HAP-1 (cell line): ENCODE measurements around the gene PAGE2B.

Experiments used
- DNase-seq, 2 experiments: peaks; one replicate each; pipeline ENCODE4 v3.0.0-alpha.2; 2016 to 2020; ENCODE audit warnings: low spot score in 2 of 2
- H3K27me3 ChIP-seq: fragments of 250-450 bp; sonication (Bioruptor Pico); 2 replicates; pipeline ENCODE4 v1.5.1; 2020; ENCODE audit warnings: low read depth, mild to moderate bottlenecking, moderate library complexity
- H3K36me3 ChIP-seq: fragments of 250-450 bp; sonication (Bioruptor Pico); replicated peaks from 2 replicates; pipeline ENCODE4 v1.5.1; 2020; ENCODE audit warnings: mild to moderate bottlenecking
- H3K4me1 ChIP-seq: fragments of 250-450 bp; sonication (Bioruptor Pico); 2 replicates; pipeline ENCODE4 v1.5.1; 2020; ENCODE audit warnings: mild to moderate bottlenecking
- H3K4me3 ChIP-seq: fragments of 250-450 bp; sonication (Bioruptor Pico); 2 replicates; pipeline ENCODE4 v1.5.1; 2020; ENCODE audit warnings: mild to moderate bottlenecking, moderate library complexity
- H3K9me3 ChIP-seq: fragments of 250-450 bp; sonication (Bioruptor Pico); 2 replicates; pipeline ENCODE4 v1.5.1; 2020; ENCODE audit warnings: mild to moderate bottlenecking, moderate library complexity
- in situ Hi-C: fragments of 300-500 bp; cut with MboI; formaldehyde crosslinking; loops from 3 replicates; pipeline ENCODE4 v1.14.3; 2020; ENCODE audit warnings: low sequenced_read_pairs, inconsistent platforms, mixed read lengths

Gene PAGE2B

GRCh38 chrX:55120761-55121358 is 46.0 kb downstream of the PAGE2B start:
- Histone ChIP-seq H3K27me3 (peaks cover 14% of the 10 kb centered on the region), H3K4me3 (no peak overlapping the region), H3K36me3 (no peaks in the 10 kb centered on the region), H3K4me1 (no peaks in the 10 kb centered on the region), H3K9me3 (no peaks in the 10 kb centered on the region)
- no peak for DNase-seq
- in situ Hi-C loops, result no loop called here

GRCh38 chrX:55123900-55124299 is 49.1 kb downstream of the PAGE2B start:
- Histone ChIP-seq H3K4me3 (no peak overlapping the region), H3K9me3 (no peaks in the 10 kb centered on the region), H3K36me3 (no peaks in the 10 kb centered on the region), H3K4me1 (no peaks in the 10 kb centered on the region), H3K27me3 (peaks cover 10% of the 10 kb centered on the region; the same call in 1 of the 2 replicates)
- no peak for DNase-seq
- in situ Hi-C loops, result no loop called here

DNA sequence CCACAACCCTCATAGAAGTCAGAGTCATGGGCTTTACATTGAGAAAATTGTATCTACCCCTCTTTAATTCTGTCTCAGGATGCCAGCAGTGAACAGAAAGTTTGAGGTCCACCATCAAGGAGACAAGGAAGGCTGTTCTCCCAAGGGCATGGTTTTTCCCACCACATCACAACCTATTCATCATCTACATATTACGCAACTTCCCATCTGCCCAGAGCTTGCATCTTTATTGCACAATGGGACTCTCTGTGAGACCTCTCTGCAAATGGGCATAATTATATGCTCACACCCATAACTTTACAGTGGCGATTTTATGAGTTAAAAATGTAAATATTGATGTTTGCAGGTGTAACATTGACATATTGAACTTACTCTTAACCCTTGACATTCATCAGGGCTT is 52.9 kb downstream of the PAGE2B start:
- no peak overlapping the region for H3K4me3 ChIP-seq
- no peaks in the 10 kb centered on the region for H3K9me3 ChIP-seq
- peaks cover under 1% of the 10 kb centered on the region; the same call in 1 of the 2 replicates for H3K27me3 ChIP-seq
- in situ Hi-C loops, result no loop called here
- no peak for DNase-seq
- H3K36me3 ChIP-seq, result no peaks in the 10 kb centered on the region
- H3K4me1 ChIP-seq, result no peaks in the 10 kb centered on the region
